Left lung (tissue), 10 donors: ENCODE measurements around the gene TRIP10. TPM values are rescaled to one million over a fixed set of nuclear protein-coding genes. Genes with fewer than 3 reads are reported as not detected.

Source experiments
- ATAC-seq: fragments of 200-7000 bp; cut with Tn5 transposase; one replicate; pipeline ENCODE4 v1.9.1; 2020; ENCODE audit warnings: moderate library complexity
- DNase-seq, 4 donors: peaks; one replicate each; pipeline ENCODE4 v3.0.0-alpha.2; 2013 to 2020
- H3K27ac ChIP-seq, 2 donors: fragments of 200-600 bp; sonication (generic) in 1 of 2; one replicate each; pipeline versions ENCODE4 v1.5.0 to v1.8.0; 2020 to 2021
- H3K27me3 ChIP-seq, 2 donors: fragments of 200-600 bp; sonication (generic) in 1 of 2; one replicate each; pipeline versions ENCODE4 v1.5.0 to v1.8.0; 2020 to 2021
- H3K36me3 ChIP-seq, 2 donors: fragments of 200-600 bp; sonication (generic) in 1 of 2; one replicate each; pipeline versions ENCODE4 v1.5.0 to v1.8.0; 2020 to 2021
- H3K4me1 ChIP-seq, 2 donors: fragments of 200-600 bp; one replicate each; pipeline ENCODE4 v1.8.0; 2021
- H3K4me3 ChIP-seq, 2 donors: fragments of 200-600 bp; sonication (generic) in 1 of 2; one replicate each; pipeline versions ENCODE4 v1.5.0 to v1.8.0; 2020 to 2021; ENCODE audit warnings: mild to moderate bottlenecking in 1 of 2
- H3K9me3 ChIP-seq, 2 donors: fragments of 200-600 bp; sonication (generic) in 1 of 2; one replicate each; pipeline versions ENCODE4 v1.5.0 to v1.8.0; 2020 to 2021
- intact Hi-C, 2 donors: fragments of 100-400 bp; cut with DNase I; formaldehyde crosslinking; loops; one replicate each; pipeline versions ENCODE4 v1.11.2 to v1.14.2; 2022
- polyA plus RNA-seq, 6 donors: library from polyadenylated mRNA; unstranded; fragments of 120-200 nt; gene quantifications; one replicate each; pipeline ENCODE4 v1.2.1, GENCODE V29; 2013; ENCODE audit not compliant: insufficient read length in 6 of 6
- total RNA-seq, 2 donors: library from RNA; stranded (reverse); fragmentation: NEBNext Ultra II Directional; extraction: Animal tissue kit (Norgen Biotek cat#: 25700); gene quantifications; one replicate each; pipeline ENCODE4 v1.2.1, GENCODE V29; 2021
- TF ChIP-seq, protein P1 (sequence below), 2 donors: fragments of 200-600 bp; sonication (generic) in 1 of 2; IDR thresholded peaks; one replicate each; pipeline versions ENCODE4 v1.5.0 to v1.8.0; 2021; ENCODE audit warnings: antibody characterized with exemption in 2 of 2
- donor health status: DM: no; HTN: yes; CAD: no.
- donor health status: DM: no; HTN: no; CAD: no.

Gene TRIP10
- total and polyA plus RNA-seq, 8 donors = 62.3 to 120 (median 92.8) TPM

DNA sequence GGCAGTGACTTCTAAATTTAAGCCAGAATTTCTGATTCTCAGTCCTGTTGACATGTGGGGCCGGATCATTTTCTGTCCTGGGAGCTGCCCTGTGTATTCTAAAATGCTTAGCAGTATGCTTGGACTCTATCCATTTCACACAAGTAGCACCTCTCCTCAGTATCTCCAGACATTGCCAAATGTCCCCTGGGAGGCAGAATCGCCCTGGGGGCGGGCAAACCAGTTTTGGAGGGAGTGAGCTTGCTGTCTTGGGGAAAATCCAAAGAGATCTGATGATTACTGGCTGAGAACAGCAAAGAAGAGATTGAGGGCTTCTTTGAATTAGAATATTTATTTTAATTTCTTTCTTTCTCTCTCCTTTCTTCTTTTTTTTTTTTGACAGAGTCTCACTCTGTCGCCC is 49.4 kb downstream of the TRIP10 start:
- TF ChIP-seq, protein P1, sequence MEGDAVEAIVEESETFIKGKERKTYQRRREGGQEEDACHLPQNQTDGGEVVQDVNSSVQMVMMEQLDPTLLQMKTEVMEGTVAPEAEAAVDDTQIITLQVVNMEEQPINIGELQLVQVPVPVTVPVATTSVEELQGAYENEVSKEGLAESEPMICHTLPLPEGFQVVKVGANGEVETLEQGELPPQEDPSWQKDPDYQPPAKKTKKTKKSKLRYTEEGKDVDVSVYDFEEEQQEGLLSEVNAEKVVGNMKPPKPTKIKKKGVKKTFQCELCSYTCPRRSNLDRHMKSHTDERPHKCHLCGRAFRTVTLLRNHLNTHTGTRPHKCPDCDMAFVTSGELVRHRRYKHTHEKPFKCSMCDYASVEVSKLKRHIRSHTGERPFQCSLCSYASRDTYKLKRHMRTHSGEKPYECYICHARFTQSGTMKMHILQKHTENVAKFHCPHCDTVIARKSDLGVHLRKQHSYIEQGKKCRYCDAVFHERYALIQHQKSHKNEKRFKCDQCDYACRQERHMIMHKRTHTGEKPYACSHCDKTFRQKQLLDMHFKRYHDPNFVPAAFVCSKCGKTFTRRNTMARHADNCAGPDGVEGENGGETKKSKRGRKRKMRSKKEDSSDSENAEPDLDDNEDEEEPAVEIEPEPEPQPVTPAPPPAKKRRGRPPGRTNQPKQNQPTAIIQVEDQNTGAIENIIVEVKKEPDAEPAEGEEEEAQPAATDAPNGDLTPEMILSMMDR (IDR thresholded peaks at IDR 0.05) = no peak
- no peaks in the 10 kb centered on the region for H3K4me1 ChIP-seq
- intact Hi-C loops = no loop called here
- no peak overlapping the region for H3K27ac ChIP-seq
- peaks cover 0 to 17% of the 10 kb centered on the region in 2 donors for H3K36me3 ChIP-seq
- DNase-seq (no peak), ATAC-seq (no peak)
- no peak overlapping the region for H3K4me3 ChIP-seq
- no peaks in the 10 kb centered on the region for H3K27me3 ChIP-seq
- H3K9me3 ChIP-seq = no peaks in the 10 kb centered on the region

DNA sequence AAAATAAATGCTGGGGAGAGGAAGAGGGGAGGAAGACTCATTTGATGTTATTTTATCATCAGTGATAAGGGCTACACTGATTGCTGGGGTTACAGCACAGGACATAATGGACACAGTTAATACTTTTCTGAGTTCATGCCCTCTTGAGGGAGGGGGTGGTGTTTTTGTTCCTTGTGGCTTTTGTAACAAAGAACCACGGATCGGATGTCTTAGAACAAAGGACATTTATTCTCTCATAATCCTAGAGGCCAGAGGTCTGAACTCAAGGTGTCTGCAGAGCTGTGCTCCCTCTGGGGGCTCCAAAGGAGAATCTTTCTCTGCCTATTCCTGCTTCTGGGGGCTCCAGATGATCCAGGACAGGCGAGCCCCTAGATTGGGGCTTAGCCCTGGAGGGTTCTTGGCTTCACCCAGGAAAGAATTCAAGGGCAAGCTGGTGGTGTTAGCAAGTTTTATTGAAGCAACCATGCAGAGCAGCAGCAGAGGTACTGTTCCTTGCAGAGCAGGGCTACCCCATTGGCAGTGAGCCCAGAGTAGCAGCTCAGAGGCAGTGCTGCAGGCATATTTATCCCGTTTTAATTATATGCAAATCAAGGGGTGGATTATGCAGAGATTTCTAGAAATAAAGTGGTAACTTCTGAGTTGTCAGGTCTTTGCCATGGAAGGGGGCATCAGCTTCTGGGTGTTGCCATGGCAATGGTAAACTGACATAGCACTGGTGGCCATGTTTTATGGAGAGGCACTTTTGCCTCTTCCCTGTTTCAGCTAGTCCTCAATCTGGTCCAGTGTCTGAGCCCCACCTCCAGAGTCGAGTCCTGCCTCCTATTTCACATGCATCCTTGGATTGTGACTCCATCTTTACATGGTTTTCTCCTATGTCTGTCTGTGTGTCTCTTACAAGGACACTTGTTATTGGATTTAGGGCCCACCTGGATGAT is 51.0 kb downstream of the TRIP10 start:
- no peak overlapping the region for H3K4me3 ChIP-seq
- H3K27ac ChIP-seq = no peak overlapping the region
- TF ChIP-seq, protein P1 (IDR thresholded peaks at IDR 0.05) = no peak
- peaks cover 0 to 5% of the 10 kb centered on the region in 2 donors for H3K36me3 ChIP-seq
- no peaks in the 10 kb centered on the region for H3K27me3 ChIP-seq
- intact Hi-C loops = no loop called here
- H3K4me1 ChIP-seq = no peaks in the 10 kb centered on the region
- peaks cover 0 to 6% of the 10 kb centered on the region in 2 donors for H3K9me3 ChIP-seq
- DNase-seq (no peak), ATAC-seq (no peak)

DNA sequence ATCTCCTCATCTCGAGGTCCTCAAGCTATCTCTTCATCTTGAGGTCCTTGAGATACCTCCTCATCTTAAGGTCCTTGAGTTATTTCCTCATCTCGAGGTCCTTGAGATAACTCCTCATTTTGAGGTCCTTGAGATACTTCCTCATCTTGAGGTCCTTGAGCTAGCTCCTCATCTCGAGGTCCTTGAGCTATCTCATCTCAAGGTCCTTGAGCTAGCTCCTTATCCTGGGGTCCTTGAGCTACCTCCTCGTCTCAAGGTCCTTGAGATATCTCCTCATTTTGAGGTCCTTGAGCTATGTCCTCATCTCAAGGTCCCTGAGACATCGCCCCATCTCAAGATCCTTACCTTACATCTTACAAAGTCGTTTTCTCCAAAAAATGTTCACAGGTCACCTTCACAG is 51.8 kb downstream of the TRIP10 start:
- no peak for DNase-seq
- Histone ChIP-seq H3K4me1 (peaks cover 0 to 4% of the 10 kb centered on the region in 2 donors), H3K4me3 (no peak overlapping the region), H3K9me3 (peaks cover 0 to 6% of the 10 kb centered on the region in 2 donors), H3K27ac (no peak overlapping the region), H3K27me3 (no peaks in the 10 kb centered on the region), H3K36me3 (peaks cover 0 to 5% of the 10 kb centered on the region in 2 donors)
- TF ChIP-seq, protein P1 (IDR thresholded peaks at IDR 0.05) = no peak
- ATAC-seq = no peak
- intact Hi-C loops = no loop called here

DNA sequence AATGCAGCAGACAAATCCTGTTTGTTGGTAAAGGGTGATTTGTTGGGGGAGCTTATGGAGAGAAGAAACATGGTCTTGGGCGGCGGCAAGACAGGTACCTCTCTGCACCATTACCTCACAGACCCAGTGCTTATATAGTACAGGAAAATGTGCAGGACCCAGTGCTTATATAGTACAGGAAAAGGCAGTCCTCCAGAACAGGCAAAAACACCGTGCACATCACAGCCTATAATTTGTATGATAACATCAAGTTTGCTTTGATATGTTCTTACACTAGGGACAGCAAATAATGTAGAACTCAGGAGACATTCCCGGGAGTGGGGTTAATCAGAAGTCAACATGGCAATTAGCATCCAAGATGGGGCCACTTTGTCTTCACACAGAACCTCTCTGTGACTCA is 53.9 kb downstream of the TRIP10 start:
- H3K27me3 ChIP-seq = no peaks in the 10 kb centered on the region
- H3K4me3 ChIP-seq = no peak overlapping the region
- H3K4me1 ChIP-seq = peaks cover 0 to 26% of the 10 kb centered on the region in 2 donors
- no peak for ATAC-seq
- intact Hi-C loops = no loop called here
- H3K9me3 ChIP-seq = peaks cover 0 to 6% of the 10 kb centered on the region in 2 donors
- DNase-seq = no peak
- H3K27ac ChIP-seq = no peak overlapping the region
- TF ChIP-seq, protein P1 (IDR thresholded peaks at IDR 0.05) = no peak
- no peaks in the 10 kb centered on the region for H3K36me3 ChIP-seq

DNA sequence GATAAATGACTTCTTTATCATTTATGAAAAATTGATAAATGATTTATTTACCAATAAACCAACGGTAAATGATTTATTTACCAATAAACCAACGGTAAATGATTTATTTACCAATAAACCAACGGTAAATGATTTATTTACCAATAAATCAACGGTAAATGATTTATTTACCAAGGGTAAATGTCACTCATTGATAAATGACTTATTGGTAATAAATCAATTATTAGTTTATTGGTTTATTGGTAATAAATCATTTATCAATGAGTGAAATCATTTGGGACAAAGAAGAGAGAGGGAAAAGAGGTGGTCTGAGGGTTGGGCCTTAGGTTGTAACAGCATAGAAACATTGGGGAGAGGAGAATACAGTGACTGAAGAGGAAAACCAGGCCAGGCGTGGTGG is 54.5 kb downstream of the TRIP10 start:
- ATAC-seq (no peak), DNase-seq (no peak)

More for the DNA sequence above, 54.5 kb downstream of the TRIP10 start:
- Histone ChIP-seq H3K27ac (peak overlapping the region in 1 of 2 donors; percentile 18), H3K4me1 (peaks cover 0 to 32% of the 10 kb centered on the region in 2 donors), H3K4me3 (no peak overlapping the region), H3K9me3 (peaks cover 0 to 6% of the 10 kb centered on the region in 2 donors), H3K36me3 (no peaks in the 10 kb centered on the region), H3K27me3 (no peaks in the 10 kb centered on the region)
- intact Hi-C loops = no loop called here
- TF ChIP-seq, protein P1 (IDR thresholded peaks at IDR 0.05) = no peak
